B cell (primary cell): ENCODE data around the gene CACNA2D4. TPM values are rescaled to one million over a fixed set of nuclear protein-coding genes. Genes with fewer than 3 reads are reported as not detected.

Experiments
- ATAC-seq: fragments of 200-7000 bp; cut with Tn5 transposase; one replicate; pipeline ENCODE4 v1.10.0; 2021; ENCODE audit warnings: low read depth, mild to moderate bottlenecking, moderate number of reproducible peaks, moderate library complexity
- CTCF ChIA-PET: fragments of 350-600 bp; sonication (Branson Sonifier 250); formaldehyde crosslinking; loops from one replicate; lab custom pipeline; 2021; ENCODE audit warnings: antibody characterized with exemption, inconsistent platforms; lab: Charles Lee
- POLR2A ChIA-PET: fragments of 350-600 bp; sonication (Branson Sonifier 250); formaldehyde crosslinking; loops from one replicate; lab custom pipeline; 2021; ENCODE audit warnings: antibody characterized with exemption; lab: Charles Lee
- DNase-seq: peaks from one replicate; pipeline ENCODE4 v3.0.0; 2013
- H2AFZ ChIP-seq: 2 replicates; pipeline ENCODE4 v1.6.1; 2012; ENCODE audit warnings: mild to moderate bottlenecking, low read depth, low read length; ENCODE audit not compliant: insufficient read depth, poor library complexity, severe bottlenecking
- H3K27ac ChIP-seq, 2 donors: 1 replicate in 1 of 2; 2 replicates in 1 of 2; pipeline ENCODE4 v1.5.1; 2012 to 2013; ENCODE audit warnings: low read length in 2 of 2, mild to moderate bottlenecking in 2 of 2, moderate library complexity in 1 of 2
- H3K27me3 ChIP-seq, 4 experiments: fragments of 200-600 bp in 1 of 4; sonication (generic) in 1 of 4; replicated peaks in 1 of 4; 1 replicate in 2 of 4; 2 replicates in 2 of 4; pipeline versions ENCODE4 v1.6.1 to v1.7.0; 2013 to 2016; ENCODE audit warnings: low read length in 3 of 4, mild to moderate bottlenecking in 2 of 4, mixed read lengths in 1 of 4, moderate library complexity in 1 of 4; ENCODE audit not compliant: insufficient read depth in 4 of 4, control insufficient read depth in 3 of 4; ENCODE audit errors: control extremely low read depth in 1 of 4
- H3K36me3 ChIP-seq, 2 experiments: replicated peaks in 1 of 2; 1 replicate in 1 of 2; 2 replicates in 1 of 2; pipeline versions ENCODE4 v1.6.1 to v1.7.1; 2013; ENCODE audit warnings: low read length in 1 of 2; ENCODE audit not compliant: insufficient read depth in 2 of 2, control insufficient read depth in 1 of 2; ENCODE audit errors: control extremely low read depth in 1 of 2, extremely low read depth in 1 of 2
- H3K4me1 ChIP-seq, 2 donors: fragments of 200-600 bp in 1 of 2; sonication (generic) in 1 of 2; 1 replicate in 1 of 2; 2 replicates in 1 of 2; pipeline versions ENCODE4 v1.5.1 to v1.6.1; 2013 to 2017; ENCODE audit warnings: low read length in 2 of 2; ENCODE audit not compliant: control insufficient read depth in 2 of 2, insufficient read depth in 2 of 2
- H3K4me2 ChIP-seq: replicated peaks from 2 replicates; pipeline ENCODE3; 2012; ENCODE audit warnings: mild to moderate bottlenecking, low read depth, low read length; ENCODE audit not compliant: poor library complexity, severe bottlenecking
- H3K4me3 ChIP-seq, 5 experiments: fragments of 200-600 bp in 1 of 5; sonication (generic) in 1 of 5; 1 replicate in 3 of 5; 2 replicates in 2 of 5; pipeline versions ENCODE4 v1.5.1 to v1.7.0; 2011 to 2016; ENCODE audit warnings: low read length in 4 of 5, mild to moderate bottlenecking in 4 of 5, low read depth in 2 of 5, control low read depth in 1 of 5, moderate library complexity in 1 of 5; ENCODE audit not compliant: insufficient read depth in 1 of 5; ENCODE audit errors: control extremely low read depth in 1 of 5, extremely low read depth in 1 of 5
- H3K79me2 ChIP-seq: fragments of 200-600 bp; sonication (generic); one replicate; pipeline ENCODE4 v1.6.0; 2016; ENCODE audit warnings: low read length; ENCODE audit not compliant: control insufficient read depth, insufficient read depth
- H3K9ac ChIP-seq: fragments of 200-600 bp; sonication (generic); 2 replicates; pipeline ENCODE4 v1.6.1; 2017; ENCODE audit warnings: mild to moderate bottlenecking, low read length, moderate library complexity
- H3K9me3 ChIP-seq, 3 donors: one replicate each; pipeline versions ENCODE4 v1.6.1 to v1.7.1; 2013; ENCODE audit warnings: low read length in 2 of 3; ENCODE audit not compliant: control insufficient read depth in 2 of 3, insufficient read depth in 1 of 3; ENCODE audit errors: control extremely low read depth in 1 of 3
- H4K20me1 ChIP-seq: 2 replicates; pipeline ENCODE4 v1.6.0; 2012; ENCODE audit warnings: mild to moderate bottlenecking, low read length; ENCODE audit not compliant: insufficient read depth, control insufficient read depth, poor library complexity, severe bottlenecking
- H3K27ac Mint-ChIP-seq: one replicate; pipeline ENCODE4 v1.8.0; 2021; ENCODE audit warnings: mixed read lengths
- H3K27me3 Mint-ChIP-seq: one replicate; pipeline ENCODE4 v1.8.0; 2021; ENCODE audit warnings: mixed read lengths
- H3K4me1 Mint-ChIP-seq: one replicate; pipeline ENCODE4 v1.8.0; 2021; ENCODE audit warnings: mixed read lengths
- H3K4me3 Mint-ChIP-seq: one replicate; pipeline ENCODE4 v1.8.0; 2021; ENCODE audit warnings: mixed read lengths
- H3K9me3 Mint-ChIP-seq: one replicate; pipeline ENCODE4 v1.8.0; 2022; ENCODE audit warnings: mixed read lengths; ENCODE audit not compliant: insufficient read depth
- CTCF ChIP-seq: fragments of 200-600 bp; IDR thresholded peaks from one replicate; pipeline ENCODE4 v1.8.0; 2022; ENCODE audit warnings: antibody characterized with exemption, mild to moderate bottlenecking
- EZH2 ChIP-seq: IDR thresholded peaks from 2 replicates; pipeline ENCODE4 v1.6.1; 2012; ENCODE audit warnings: borderline replicate concordance, low read depth, mild to moderate bottlenecking, moderate library complexity, low read length; ENCODE audit not compliant: insufficient read depth, poor library complexity, severe bottlenecking
- WGBS: methylation state at CpG from one replicate; pipeline ENCODE4 v1.1.5; 2013; ENCODE audit warnings: missing lambda C conversion rate; ENCODE audit not compliant: insufficient coverage; 5-methylcytosine and 5-hydroxymethylcytosine counted together
- intact Hi-C: fragments of 100-400 bp; cut with micrococcal nuclease; formaldehyde crosslinking; loops from one replicate; pipeline ENCODE4 v1.10.0; 2022
- polyA plus RNA-seq: library from polyadenylated mRNA; depleted of rRNA; stranded (reverse); fragments of >200 nt; gene quantifications from 2 replicates; pipeline ENCODE4 v1.2.3, GENCODE V29; 2012
- total RNA-seq, 2 donors: library from RNA; stranded (reverse); fragments of 120-200 nt in 1 of 2; gene quantifications; 1 replicate in 1 of 2; 2 replicates in 1 of 2; pipeline versions ENCODE4 v1.2.3 to v1.2.4, GENCODE V29; 2013 to 2022

The CACNA2D4 gene
- total and polyA plus RNA-seq, 2 donors (not counting 1 experiment from before 2014, with no cell fraction given), result 6.0 to 7.4 TPM

DNA sequence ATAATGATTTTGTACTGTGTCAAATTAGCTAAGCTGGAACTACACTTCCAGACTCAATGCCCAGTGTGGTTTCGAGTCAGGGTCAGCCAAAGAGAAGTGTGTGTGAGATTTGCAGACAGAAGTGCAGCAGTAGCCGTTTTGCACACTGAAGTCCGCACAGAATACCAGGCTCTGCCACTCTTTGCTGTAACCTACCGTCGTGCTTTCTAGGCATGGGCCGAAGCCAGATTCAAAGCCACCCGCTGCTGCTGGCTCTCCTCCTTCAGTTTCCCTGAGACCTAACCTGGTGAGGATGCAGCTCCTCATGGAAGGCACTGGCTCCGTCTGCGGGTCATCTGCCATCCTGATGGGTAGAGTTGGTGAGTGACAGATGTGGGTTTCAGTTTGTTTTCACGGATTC lies 49.3 kb downstream of the CACNA2D4 start:
- ChIA-PET POLR2A (no interaction called here), CTCF (no interaction called here)
- no peak overlapping the region for H3K27ac Mint-ChIP-seq

More for the DNA sequence above, 49.3 kb downstream of the CACNA2D4 start:
- Histone ChIP-seq H3K9me3 (peaks cover 0 to 26% (median 2%) of the 10 kb centered on the region in 3 donors), H3K4me2 (no peak overlapping the region), H3K27me3 (peaks cover 0 to 6% (median 4%) of the 10 kb centered on the region in 4 experiments), H3K4me3 (no peak overlapping the region), H3K27ac (no peak overlapping the region), H3K4me1 (no peaks in the 10 kb centered on the region), H3K9ac (no peak overlapping the region), H4K20me1 (no peaks in the 10 kb centered on the region), H3K36me3 (no peaks in the 10 kb centered on the region), H2AFZ (no peak overlapping the region), H3K79me2 (no peaks in the 10 kb centered on the region)
- H3K9me3 Mint-ChIP-seq, result peaks cover 5% of the 10 kb centered on the region
- no peak overlapping the region for H3K4me3 Mint-ChIP-seq
- no peak for TF ChIP-seq EZH2
- TF ChIP-seq CTCF, result no peak
- no peaks in the 10 kb centered on the region for H3K4me1 Mint-ChIP-seq
- peaks cover 30% of the 10 kb centered on the region for H3K27me3 Mint-ChIP-seq
- no peak for ATAC-seq
- 91% methylated on average over 8 of the region's 10 CpGs for WGBS
- DNase-seq, result no peak
- intact Hi-C loops, result no loop called here
